ENCODE results near the gene PCED1B. TPM values are rescaled to one million over a fixed set of nuclear protein-coding genes. Genes with fewer than 3 reads are reported as not detected.
A peak's percentile ranks its signal among the peaks of the same experiment; 100 is the strongest.

Gene PCED1B
- total and polyA plus RNA-seq, 2 experiments from 2014 or later: 5.1 to 6.6 TPM

DNA sequence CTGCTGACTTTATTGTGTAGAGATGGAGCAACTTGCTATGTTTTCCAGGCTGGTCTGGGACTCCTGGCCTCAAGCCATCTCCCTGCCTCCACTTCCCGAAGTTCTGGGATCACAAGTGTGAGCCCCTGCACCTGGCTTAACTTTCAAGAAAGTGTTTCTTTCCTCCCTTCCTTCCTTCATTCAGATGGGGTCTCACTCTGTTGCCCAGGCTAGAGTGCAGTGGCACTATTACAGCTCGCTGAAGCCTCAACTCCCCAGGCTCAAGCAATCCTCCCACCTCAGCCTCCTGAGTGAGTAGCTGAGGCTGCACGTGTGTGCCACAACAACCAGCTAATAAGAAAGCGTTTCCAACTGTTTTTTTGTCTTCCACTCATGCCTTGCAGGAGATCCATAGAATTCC is 186.0 kb downstream of the PCED1B start:
- Histone ChIP-seq H3K4me2 (no peak overlapping the region), H2AFZ (no peak overlapping the region), H3K79me2 (replicated peaks; ENCODE audit: insufficient read depth) (no peaks in the 10 kb centered on the region), H3K9me2 (ENCODE audit: insufficient read depth) (0 out of 2 replicates have a peak, but pooled peaks cover 3% of the 10 kb centered on the region), H3F3A (replicated peaks; ENCODE audit: low read depth) (no peaks in the 10 kb centered on the region), H3K27me3 (ENCODE audit: insufficient read depth) (no peaks in the 10 kb centered on the region), H3K36me3 (ENCODE audit: insufficient read depth) (no peaks in the 10 kb centered on the region), H3K4me3 (no peak overlapping the region), H3K4me1 (ENCODE audit: insufficient read depth) (no peaks in the 10 kb centered on the region), H3K27ac (ENCODE audit: low read depth) (no peak overlapping the region), H4K20me1 (replicated peaks; ENCODE audit: insufficient read depth) (no peaks in the 10 kb centered on the region)
- DNase-seq (ENCODE audit: low spot score) (no peak), ATAC-seq (no peak)
- no peaks in the 10 kb centered on the region for H3K27me3 Mint-ChIP-seq (ENCODE audit: insufficient read depth, low read depth, poor library complexity)
- no peaks in the 10 kb centered on the region for H3K36me3 Mint-ChIP-seq (ENCODE audit: low read depth)
- no peaks in the 10 kb centered on the region for H3K4me1 Mint-ChIP-seq
- no peaks in the 10 kb centered on the region for H3K9me3 Mint-ChIP-seq
- no peak overlapping the region for H3K4me3 Mint-ChIP-seq
- no peak overlapping the region for H3K27ac Mint-ChIP-seq
- TF ChIP-seq STAT1 (IDR thresholded peaks at IDR 0.05; ENCODE audit: unreplicated experiment) (no peak), JUNB (IDR thresholded peaks at IDR 0.05; ENCODE audit: unreplicated experiment) (no peak), CREB1 (CRISPR knock-in tag; IDR thresholded peaks at IDR 0.05; ENCODE audit: low read depth) (no peak)

DNA sequence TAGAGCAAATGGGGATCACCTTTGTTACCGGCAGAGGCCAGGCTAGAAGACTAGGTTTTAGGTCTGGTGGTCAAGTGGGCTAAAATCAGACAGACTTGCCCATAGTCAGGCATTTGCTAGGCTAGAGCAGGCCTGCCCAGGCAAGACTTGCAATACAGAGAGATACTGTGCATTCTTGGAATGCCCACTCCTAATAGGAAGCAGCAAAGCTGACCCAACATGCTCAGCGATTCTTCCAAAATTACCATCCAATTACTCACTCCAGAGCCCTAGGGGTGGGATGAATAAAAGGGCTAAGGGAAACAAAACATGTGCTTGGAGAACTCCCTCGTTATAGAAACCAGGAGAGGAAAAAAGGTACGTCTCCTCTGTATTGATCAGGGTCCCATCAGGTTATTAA is 188.2 kb downstream of the PCED1B start:
- Mint-ChIP-seq H3K36me3 (ENCODE audit: low read depth) (no peaks in the 10 kb centered on the region), H3K4me3 (no peak overlapping the region), H3K27me3 (ENCODE audit: insufficient read depth, low read depth, poor library complexity) (no peaks in the 10 kb centered on the region), H3K27ac (no peak overlapping the region), H3K9me3 (no peaks in the 10 kb centered on the region), H3K4me1 (peaks cover 6% of the 10 kb centered on the region; the same call in 1 of the 3 replicates)
- no peaks in the 10 kb centered on the region for H3K36me3 ChIP-seq (ENCODE audit: insufficient read depth)
- ATAC-seq (no peak), DNase-seq (ENCODE audit: low spot score) (no peak)
- no peaks in the 10 kb centered on the region for H3F3A ChIP-seq (replicated peaks; ENCODE audit: low read depth)
- no peak for TF ChIP-seq EZH2 (IDR thresholded peaks at IDR 0.05; ENCODE audit: low read depth, unreplicated experiment)
- TF ChIP-seq EZH2phosphoT487 (IDR thresholded peaks at IDR 0.05; ENCODE audit: unreplicated experiment): no peak
- TF ChIP-seq, protein P1, sequence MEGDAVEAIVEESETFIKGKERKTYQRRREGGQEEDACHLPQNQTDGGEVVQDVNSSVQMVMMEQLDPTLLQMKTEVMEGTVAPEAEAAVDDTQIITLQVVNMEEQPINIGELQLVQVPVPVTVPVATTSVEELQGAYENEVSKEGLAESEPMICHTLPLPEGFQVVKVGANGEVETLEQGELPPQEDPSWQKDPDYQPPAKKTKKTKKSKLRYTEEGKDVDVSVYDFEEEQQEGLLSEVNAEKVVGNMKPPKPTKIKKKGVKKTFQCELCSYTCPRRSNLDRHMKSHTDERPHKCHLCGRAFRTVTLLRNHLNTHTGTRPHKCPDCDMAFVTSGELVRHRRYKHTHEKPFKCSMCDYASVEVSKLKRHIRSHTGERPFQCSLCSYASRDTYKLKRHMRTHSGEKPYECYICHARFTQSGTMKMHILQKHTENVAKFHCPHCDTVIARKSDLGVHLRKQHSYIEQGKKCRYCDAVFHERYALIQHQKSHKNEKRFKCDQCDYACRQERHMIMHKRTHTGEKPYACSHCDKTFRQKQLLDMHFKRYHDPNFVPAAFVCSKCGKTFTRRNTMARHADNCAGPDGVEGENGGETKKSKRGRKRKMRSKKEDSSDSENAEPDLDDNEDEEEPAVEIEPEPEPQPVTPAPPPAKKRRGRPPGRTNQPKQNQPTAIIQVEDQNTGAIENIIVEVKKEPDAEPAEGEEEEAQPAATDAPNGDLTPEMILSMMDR (conservative IDR thresholded peaks at IDR 0.05; ENCODE audit: low read depth in 2 of 2): no peak
- TF ChIP-seq, protein P2, sequence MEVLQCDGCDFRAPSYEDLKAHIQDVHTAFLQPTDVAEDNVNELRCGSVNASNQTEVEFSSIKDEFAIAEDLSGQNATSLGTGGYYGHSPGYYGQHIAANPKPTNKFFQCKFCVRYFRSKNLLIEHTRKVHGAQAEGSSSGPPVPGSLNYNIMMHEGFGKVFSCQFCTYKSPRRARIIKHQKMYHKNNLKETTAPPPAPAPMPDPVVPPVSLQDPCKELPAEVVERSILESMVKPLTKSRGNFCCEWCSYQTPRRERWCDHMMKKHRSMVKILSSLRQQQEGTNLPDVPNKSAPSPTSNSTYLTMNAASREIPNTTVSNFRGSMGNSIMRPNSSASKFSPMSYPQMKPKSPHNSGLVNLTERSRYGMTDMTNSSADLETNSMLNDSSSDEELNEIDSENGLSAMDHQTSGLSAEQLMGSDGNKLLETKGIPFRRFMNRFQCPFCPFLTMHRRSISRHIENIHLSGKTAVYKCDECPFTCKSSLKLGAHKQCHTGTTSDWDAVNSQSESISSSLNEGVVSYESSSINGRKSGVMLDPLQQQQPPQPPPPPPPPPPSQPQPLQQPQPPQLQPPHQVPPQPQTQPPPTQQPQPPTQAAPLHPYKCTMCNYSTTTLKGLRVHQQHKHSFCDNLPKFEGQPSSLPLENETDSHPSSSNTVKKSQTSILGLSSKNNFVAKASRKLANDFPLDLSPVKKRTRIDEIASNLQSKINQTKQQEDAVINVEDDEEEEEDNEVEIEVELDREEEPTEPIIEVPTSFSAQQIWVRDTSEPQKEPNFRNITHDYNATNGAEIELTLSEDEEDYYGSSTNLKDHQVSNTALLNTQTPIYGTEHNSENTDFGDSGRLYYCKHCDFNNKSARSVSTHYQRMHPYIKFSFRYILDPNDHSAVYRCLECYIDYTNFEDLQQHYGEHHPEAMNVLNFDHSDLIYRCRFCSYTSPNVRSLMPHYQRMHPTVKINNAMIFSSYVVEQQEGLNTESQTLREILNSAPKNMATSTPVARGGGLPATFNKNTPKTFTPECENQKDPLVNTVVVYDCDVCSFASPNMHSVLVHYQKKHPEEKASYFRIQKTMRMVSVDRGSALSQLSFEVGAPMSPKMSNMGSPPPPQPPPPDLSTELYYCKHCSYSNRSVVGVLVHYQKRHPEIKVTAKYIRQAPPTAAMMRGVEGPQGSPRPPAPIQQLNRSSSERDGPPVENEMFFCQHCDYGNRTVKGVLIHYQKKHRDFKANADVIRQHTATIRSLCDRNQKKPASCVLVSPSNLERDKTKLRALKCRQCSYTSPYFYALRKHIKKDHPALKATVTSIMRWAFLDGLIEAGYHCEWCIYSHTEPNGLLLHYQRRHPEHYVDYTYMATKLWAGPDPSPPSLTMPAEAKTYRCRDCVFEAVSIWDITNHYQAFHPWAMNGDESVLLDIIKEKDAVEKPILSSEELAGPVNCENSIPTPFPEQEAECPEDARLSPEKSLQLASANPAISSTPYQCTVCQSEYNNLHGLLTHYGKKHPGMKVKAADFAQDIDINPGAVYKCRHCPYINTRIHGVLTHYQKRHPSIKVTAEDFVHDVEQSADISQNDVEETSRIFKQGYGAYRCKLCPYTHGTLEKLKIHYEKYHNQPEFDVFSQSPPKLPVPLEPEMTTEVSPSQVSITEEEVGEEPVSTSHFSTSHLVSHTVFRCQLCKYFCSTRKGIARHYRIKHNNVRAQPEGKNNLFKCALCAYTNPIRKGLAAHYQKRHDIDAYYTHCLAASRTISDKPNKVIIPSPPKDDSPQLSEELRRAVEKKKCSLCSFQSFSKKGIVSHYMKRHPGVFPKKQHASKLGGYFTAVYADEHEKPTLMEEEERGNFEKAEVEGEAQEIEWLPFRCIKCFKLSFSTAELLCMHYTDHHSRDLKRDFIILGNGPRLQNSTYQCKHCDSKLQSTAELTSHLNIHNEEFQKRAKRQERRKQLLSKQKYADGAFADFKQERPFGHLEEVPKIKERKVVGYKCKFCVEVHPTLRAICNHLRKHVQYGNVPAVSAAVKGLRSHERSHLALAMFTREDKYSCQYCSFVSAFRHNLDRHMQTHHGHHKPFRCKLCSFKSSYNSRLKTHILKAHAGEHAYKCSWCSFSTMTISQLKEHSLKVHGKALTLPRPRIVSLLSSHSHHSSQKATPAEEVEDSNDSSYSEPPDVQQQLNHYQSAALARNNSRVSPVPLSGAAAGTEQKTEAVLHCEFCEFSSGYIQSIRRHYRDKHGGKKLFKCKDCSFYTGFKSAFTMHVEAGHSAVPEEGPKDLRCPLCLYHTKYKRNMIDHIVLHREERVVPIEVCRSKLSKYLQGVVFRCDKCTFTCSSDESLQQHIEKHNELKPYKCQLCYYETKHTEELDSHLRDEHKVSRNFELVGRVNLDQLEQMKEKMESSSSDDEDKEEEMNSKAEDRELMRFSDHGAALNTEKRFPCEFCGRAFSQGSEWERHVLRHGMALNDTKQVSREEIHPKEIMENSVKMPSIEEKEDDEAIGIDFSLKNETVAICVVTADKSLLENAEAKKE (CRISPR knock-in tag; IDR thresholded peaks at IDR 0.05): no peak
- TF ChIP-seq ZNF114 (CRISPR knock-in tag; IDR thresholded peaks at IDR 0.05): no peak
- no peak for TF ChIP-seq STAT1 (IDR thresholded peaks at IDR 0.05; ENCODE audit: unreplicated experiment)
- no peak for TF ChIP-seq NANOG (IDR thresholded peaks at IDR 0.05; ENCODE audit: borderline replicate concordance)
- TF ChIP-seq JUNB (IDR thresholded peaks at IDR 0.05; ENCODE audit: unreplicated experiment): no peak
- H3K4me3 ChIP-seq: no peak overlapping the region
- H4K20me1 ChIP-seq (replicated peaks; ENCODE audit: insufficient read depth): no peaks in the 10 kb centered on the region
- H3K27ac ChIP-seq (ENCODE audit: low read depth): no peak overlapping the region
- peak overlapping the region; percentile 23; the same call in 1 of the 2 replicates for H2AFZ ChIP-seq
- H3K27me3 ChIP-seq (ENCODE audit: insufficient read depth): no peaks in the 10 kb centered on the region
- H3K9me2 ChIP-seq (ENCODE audit: insufficient read depth): 0 out of 2 replicates have a peak, but pooled peaks cover 3% of the 10 kb centered on the region
- no peak overlapping the region for H3K4me2 ChIP-seq
- H3K79me2 ChIP-seq (replicated peaks; ENCODE audit: insufficient read depth): no peaks in the 10 kb centered on the region
- H3K4me1 ChIP-seq (ENCODE audit: insufficient read depth): no peaks in the 10 kb centered on the region

Measured in GM23338 (cell line).